ENCODE results near the gene KLK2.

The KLK2 gene

GRCh38 chr19:50837300-50837699, 35.9 kb upstream of the KLK2 start:
- in situ Hi-C loops (cut with MboI; ENCODE audit: low pct_unique_long_range_greater_than_20kb, low sequenced_read_pairs, unreplicated experiment) = no loop called here
- TF ChIP-seq CTCF (IDR thresholded peaks at IDR 0.05; ENCODE audit: extremely low read depth, insufficient read depth, missing control alignments) = no peak

GRCh38 chr19:50838239-50838638, 35.0 kb upstream of the KLK2 start:
- in situ Hi-C loops (cut with MboI; ENCODE audit: low pct_unique_long_range_greater_than_20kb, low sequenced_read_pairs, unreplicated experiment) = no loop called here
- TF ChIP-seq CTCF (IDR thresholded peaks at IDR 0.05; ENCODE audit: extremely low read depth, insufficient read depth, missing control alignments) = peak; percentile 59
- peak; percentile 73 for DNase-seq (ENCODE audit: low spot score)

More at GRCh38 chr19:50837300-50837699, 35.9 kb upstream of the KLK2 start:
- no peak for DNase-seq (ENCODE audit: low spot score)

- no peak for TF ChIP-seq CTCF (IDR thresholded peaks at IDR 0.05; ENCODE audit: extremely low read depth, insufficient read depth, missing control alignments)
- in situ Hi-C loops (cut with MboI; ENCODE audit: low pct_unique_long_range_greater_than_20kb, low sequenced_read_pairs, unreplicated experiment) = no loop called here
- DNase-seq (ENCODE audit: low spot score) = no peak
Measured at GRCh38 chr19:50839712-50840655, 33.3 kb upstream of the KLK2 start.

- no peak for DNase-seq (ENCODE audit: low spot score)
- no peak for TF ChIP-seq CTCF (IDR thresholded peaks at IDR 0.05; ENCODE audit: extremely low read depth, insufficient read depth, missing control alignments)
- in situ Hi-C loops (cut with MboI; ENCODE audit: low pct_unique_long_range_greater_than_20kb, low sequenced_read_pairs, unreplicated experiment) = no loop called here
Measured at GRCh38 chr19:50842130-50842529, 31.1 kb upstream of the KLK2 start.

- in situ Hi-C loops (cut with MboI; ENCODE audit: low pct_unique_long_range_greater_than_20kb, low sequenced_read_pairs, unreplicated experiment) = no loop called here
- no peak for TF ChIP-seq CTCF (IDR thresholded peaks at IDR 0.05; ENCODE audit: extremely low read depth, insufficient read depth, missing control alignments)
Measured at GRCh38 chr19:50843205-50843604, 30.0 kb upstream of the KLK2 start.

GRCh38 chr19:50843701-50844221, 29.5 kb upstream of the KLK2 start:
- in situ Hi-C loops (cut with MboI; ENCODE audit: low pct_unique_long_range_greater_than_20kb, low sequenced_read_pairs, unreplicated experiment) = no loop called here
- no peak for TF ChIP-seq CTCF (IDR thresholded peaks at IDR 0.05; ENCODE audit: extremely low read depth, insufficient read depth, missing control alignments)
- DNase-seq (ENCODE audit: low spot score) = no peak

More at GRCh38 chr19:50843205-50843604, 30.0 kb upstream of the KLK2 start:
- DNase-seq (ENCODE audit: low spot score) = no peak
